ENCODE data around the gene CEP85L. TPM values are rescaled to one million over a fixed set of nuclear protein-coding genes. Genes with fewer than 3 reads are reported as not detected.

The CEP85L gene
- total and polyA plus RNA-seq, 2 donors (not counting 1 experiment from before 2014, with no cell fraction given), result 7.3 to 22.0 TPM

GRCh38 chr6:118509009-118509617, 142.3 kb downstream of the CEP85L start:
- Histone ChIP-seq H3K36me3 (ENCODE audit: control insufficient read depth, insufficient read depth, low read length) (no peaks in the 10 kb centered on the region), H3K79me2 (ENCODE audit: control insufficient read depth, insufficient read depth, low read length) (no peaks in the 10 kb centered on the region), H3K4me2 (ENCODE audit: extremely low read depth, insufficient read depth, low read length) (no peak overlapping the region), H4K20me1 (ENCODE audit: control insufficient read depth, extremely low read depth, insufficient read depth, low read length) (no peaks in the 10 kb centered on the region), H3K9ac (ENCODE audit: insufficient read depth, low read length) (no peak overlapping the region), H3K9me3 (ENCODE audit: control insufficient read depth, insufficient read depth, low read depth, low read length) (no peaks in the 10 kb centered on the region), H3K4me3 (replicated peaks in 1 of 4; ENCODE audit: control extremely low read depth in 1 of 4, insufficient read depth in 1 of 4, low read depth in 3 of 4, low read length in 4 of 4) (no peak overlapping the region), H2AFZ (ENCODE audit: low read length) (no peak overlapping the region), H3K27me3 (ENCODE audit: control insufficient read depth, insufficient read depth, low read length) (no peaks in the 10 kb centered on the region), H3K27ac (ENCODE audit: insufficient read depth, low read length) (no peak overlapping the region), H3K4me1 (ENCODE audit: control insufficient read depth, extremely low read depth, insufficient read depth, low read length) (no peaks in the 10 kb centered on the region)
- peak; percentile 35 to 65 for DNase-seq (ENCODE audit: low read depth in 2 of 2)
- TF ChIP-seq EZH2 (IDR thresholded peaks at IDR 0.05; ENCODE audit: low read length, missing control alignments) (no peak), CTCF (conservative IDR thresholded peaks at IDR 0.05 in 1 of 2, IDR thresholded peaks at IDR 0.05 in 1 of 2; ENCODE audit: low read depth in 1 of 2, low read length in 2 of 2) (peak; percentile 68 to 78)

- TF ChIP-seq CTCF (conservative IDR thresholded peaks at IDR 0.05 in 1 of 2, IDR thresholded peaks at IDR 0.05 in 1 of 2; ENCODE audit: low read depth in 1 of 2, low read length in 2 of 2), result no peak
- no peak for TF ChIP-seq EZH2 (IDR thresholded peaks at IDR 0.05; ENCODE audit: low read length, missing control alignments)
- Histone ChIP-seq H3K4me1 (ENCODE audit: control insufficient read depth, extremely low read depth, insufficient read depth, low read length) (no peaks in the 10 kb centered on the region), H3K4me2 (ENCODE audit: extremely low read depth, insufficient read depth, low read length) (no peak overlapping the region), H3K27me3 (ENCODE audit: control insufficient read depth, insufficient read depth, low read length) (no peaks in the 10 kb centered on the region), H3K27ac (ENCODE audit: insufficient read depth, low read length) (no peak overlapping the region), H3K9me3 (ENCODE audit: control insufficient read depth, insufficient read depth, low read depth, low read length) (no peaks in the 10 kb centered on the region), H3K9ac (ENCODE audit: insufficient read depth, low read length) (no peak overlapping the region), H2AFZ (ENCODE audit: low read length) (no peak overlapping the region), H3K4me3 (replicated peaks in 1 of 4; ENCODE audit: control extremely low read depth in 1 of 4, insufficient read depth in 1 of 4, low read depth in 3 of 4, low read length in 4 of 4) (no peak overlapping the region), H4K20me1 (ENCODE audit: control insufficient read depth, extremely low read depth, insufficient read depth, low read length) (no peaks in the 10 kb centered on the region), H3K36me3 (ENCODE audit: control insufficient read depth, insufficient read depth, low read length) (no peaks in the 10 kb centered on the region), H3K79me2 (ENCODE audit: control insufficient read depth, insufficient read depth, low read length) (no peaks in the 10 kb centered on the region)
- DNase-seq (ENCODE audit: low read depth in 2 of 2), result no peak
Measured at GRCh38 chr6:118507636-118508035, 143.8 kb downstream of the CEP85L start.

GRCh38 chr6:118506071-118506638, 145.2 kb downstream of the CEP85L start:
- Histone ChIP-seq H3K36me3 (ENCODE audit: control insufficient read depth, insufficient read depth, low read length) (no peaks in the 10 kb centered on the region), H3K4me1 (ENCODE audit: control insufficient read depth, extremely low read depth, insufficient read depth, low read length) (no peaks in the 10 kb centered on the region), H3K27me3 (ENCODE audit: control insufficient read depth, insufficient read depth, low read length) (no peaks in the 10 kb centered on the region), H2AFZ (ENCODE audit: low read length) (no peak overlapping the region), H4K20me1 (ENCODE audit: control insufficient read depth, extremely low read depth, insufficient read depth, low read length) (no peaks in the 10 kb centered on the region), H3K9me3 (ENCODE audit: control insufficient read depth, insufficient read depth, low read depth, low read length) (no peaks in the 10 kb centered on the region), H3K4me3 (replicated peaks in 1 of 4; ENCODE audit: control extremely low read depth in 1 of 4, insufficient read depth in 1 of 4, low read depth in 3 of 4, low read length in 4 of 4) (no peak overlapping the region), H3K4me2 (ENCODE audit: extremely low read depth, insufficient read depth, low read length) (no peak overlapping the region), H3K27ac (ENCODE audit: insufficient read depth, low read length) (no peak overlapping the region), H3K9ac (ENCODE audit: insufficient read depth, low read length) (no peak overlapping the region), H3K79me2 (ENCODE audit: control insufficient read depth, insufficient read depth, low read length) (no peaks in the 10 kb centered on the region)
- DNase-seq (ENCODE audit: low read depth in 2 of 2), result peak in 1 of 2 donors; percentile 26
- no peak for TF ChIP-seq EZH2 (IDR thresholded peaks at IDR 0.05; ENCODE audit: low read length, missing control alignments)
- TF ChIP-seq CTCF (conservative IDR thresholded peaks at IDR 0.05 in 1 of 2, IDR thresholded peaks at IDR 0.05 in 1 of 2; ENCODE audit: low read depth in 1 of 2, low read length in 2 of 2), result no peak

Measured in fibroblast of lung (primary cell).